Heart left ventricle (tissue), 16 donors: ENCODE data around the gene VAT1. TPM values are rescaled to one million over a fixed set of nuclear protein-coding genes. Genes with fewer than 3 reads are reported as not detected.

Experiments used
- ATAC-seq, 4 donors: fragments of 200-7000 bp; cut with Tn5 transposase; one replicate each; pipeline ENCODE4 v1.9.1; 2020 to 2022; ENCODE audit warnings: moderate library complexity in 4 of 4, mild to moderate bottlenecking in 3 of 4, moderate number of reproducible peaks in 1 of 4
- DNase-seq, 5 donors: peaks; one replicate each; pipeline ENCODE4 v3.0.0-alpha.2; 2020
- H3K27ac ChIP-seq, 12 donors: fragments of 200-600 bp; sonication (generic) in 4 of 12; one replicate each; pipeline versions ENCODE4 v1.5.0 to v1.8.0; 2016 to 2022; ENCODE audit warnings: mild to moderate bottlenecking in 2 of 12
- H3K27me3 ChIP-seq, 9 donors: fragments of 200-600 bp; sonication (generic) in 2 of 9; one replicate each; pipeline versions ENCODE4 v1.5.1 to v1.8.0; 2016 to 2022; ENCODE audit warnings: mild to moderate bottlenecking in 3 of 9
- H3K36me3 ChIP-seq, 9 donors: fragments of 200-600 bp; sonication (generic) in 2 of 9; one replicate each; pipeline versions ENCODE4 v1.5.0 to v1.8.0; 2018 to 2022; ENCODE audit warnings: mild to moderate bottlenecking in 2 of 9
- H3K4me1 ChIP-seq, 12 donors: fragments of 200-600 bp; sonication (generic) in 4 of 12; one replicate each; pipeline versions ENCODE4 v1.5.0 to v1.8.0; 2016 to 2022; ENCODE audit warnings: mild to moderate bottlenecking in 3 of 12
- H3K4me3 ChIP-seq, 12 donors: fragments of 200-600 bp; sonication (generic) in 4 of 12; one replicate each; pipeline versions ENCODE4 v1.5.0 to v1.8.0; 2017 to 2022; ENCODE audit warnings: mild to moderate bottlenecking in 9 of 12, moderate library complexity in 4 of 12
- H3K9me3 ChIP-seq, 12 donors: fragments of 200-600 bp; sonication (generic) in 4 of 12; one replicate each; pipeline versions ENCODE4 v1.5.0 to v1.8.0; 2016 to 2022; ENCODE audit warnings: mild to moderate bottlenecking in 1 of 12
- POLR2A ChIP-seq, 2 donors: fragments of 450-650 bp; IDR thresholded peaks; one replicate each; pipeline ENCODE4 v1.6.1; 2017; ENCODE audit warnings: antibody characterized with exemption in 2 of 2, mild to moderate bottlenecking in 2 of 2, moderate library complexity in 2 of 2
- WGBS, 4 donors: extraction: QIAGEN DNeasy Blood & Tissue Kit in 2 of 4; methylation state at CpG; one replicate each; pipeline versions ENCODE4 v1.1.5 to v1.1.7; 2013 to 2018; 5-methylcytosine and 5-hydroxymethylcytosine counted together
- intact Hi-C, 10 donors: fragments of 100-400 bp; cut with DNase I; formaldehyde crosslinking; loops; one replicate each; pipeline versions ENCODE4 v1.11.1 to v1.14.2; 2022
- polyA plus RNA-seq, 2 donors: library from polyadenylated mRNA; stranded (reverse); fragments of 200-250 nt; gene quantifications; one replicate each; pipeline ENCODE4 v1.2.3, GENCODE V29; 2013
- total RNA-seq, 9 donors: library from RNA; depleted of rRNA in 2 of 9; stranded (reverse); fragments of >200 nt in 2 of 9; fragmentation: NEBNext Ultra II Directional in 3 of 9; extraction: Animal tissue kit (Norgen Biotek cat#: 25700) in 3 of 9; gene quantifications; one replicate each; pipeline versions ENCODE4 v1.1.0 to v1.2.4, GENCODE V29; 2016 to 2023
- TF ChIP-seq, protein P1 (sequence below), 12 donors: fragments of 200-600 bp; sonication (generic) in 4 of 12; IDR thresholded peaks; one replicate each; pipeline versions ENCODE4 v1.5.0 to v1.8.0; 2018 to 2022; ENCODE audit warnings: antibody characterized with exemption in 12 of 12, mild to moderate bottlenecking in 5 of 12
- donor health status: ischemic (EF 13 %, LVEDD 7.1; RV severe dilation, severe dysfunction).
- donor health status: healthy with polysubstance abuse.
- donor health status: DM: no; HTN: yes; CAD: no.
- donor health status: DM: no; HTN: no; CAD: no.
- donor health status: ischemic (EF 25% LVEDD 6.9; RV normal size, moderate dysfunction).
- donor health status: ischemic (EF 25% LVEDD 5.7; RV mildly dilated, moderate dysfunction).
- donor health status: healthy.
- donor health status: DM: yes; HTN: yes; CAD: no.
- donor health status: ischemic (EF 35%, LVEDD 5.7; RV mildly dilated, moderate dysfunction).
- donor health status: nonischemic (EF 11% LVEDD 7.7; RV severe dilation, severe dysfunction).
- donor health status: DM: yes; HTN: yes; CAD: no.
- donor health status: PGD.
- donor health status: ischemic (EF 29% LVEDD 5.4; RV normal size, mild dysfunction).
- donor health status: nonischemic (EF 23%, LVEDD 6.1; RV moderate dilation, normal function).

The VAT1 gene
- total and polyA plus RNA-seq, 11 donors: 64.5 to 138 (median 92.0) TPM

- peaks cover 0 to 4% (median 0%) of the 10 kb centered on the region in 12 donors for H3K4me1 ChIP-seq
- H3K36me3 ChIP-seq: peaks cover 4 to 84% (median 73%) of the 10 kb centered on the region in 9 donors
- intact Hi-C loops: loop anchor here in 1 of 10 donors (10.0 kb wide), 2 partner anchors 57 to 407 kb away; no protein-coding TSS in a partner anchor
- H3K9me3 ChIP-seq: no peaks in the 10 kb centered on the region
- no peak overlapping the region for H3K4me3 ChIP-seq
- H3K27me3 ChIP-seq: no peaks in the 10 kb centered on the region
- TF ChIP-seq POLR2A (IDR thresholded peaks at IDR 0.05): no peak
- peak in 1 of 4 donors; percentile 19 for ATAC-seq
- 94 to 98% (median 96%) methylated on average over 6 of the region's 6 CpGs for WGBS, 4 donors
- no peak for DNase-seq
- H3K27ac ChIP-seq: no peak overlapping the region
Measured at GRCh38 chr17:42991471-42991870, 30.7 kb downstream of the VAT1 start.

GRCh38 chr17:42989726-42990652, 32.2 kb downstream of the VAT1 start:
- WGBS, 4 donors: 81 to 86% (median 82%) methylated on average over 6 of the region's 6 CpGs
- intact Hi-C loops: loop anchor here in 1 of 10 donors (10.0 kb wide), 2 partner anchors 55 to 405 kb away; no protein-coding TSS in a partner anchor
- H3K27me3 ChIP-seq: no peaks in the 10 kb centered on the region
- peaks cover 0 to 14% (median 0%) of the 10 kb centered on the region in 12 donors for H3K4me1 ChIP-seq
- H3K4me3 ChIP-seq: no peak overlapping the region
- no peak for DNase-seq
- H3K36me3 ChIP-seq: peaks cover 4 to 99% (median 80%) of the 10 kb centered on the region in 9 donors
- no peak for ATAC-seq
- H3K9me3 ChIP-seq: no peaks in the 10 kb centered on the region
- H3K27ac ChIP-seq: no peak overlapping the region
- TF ChIP-seq, protein P1, sequence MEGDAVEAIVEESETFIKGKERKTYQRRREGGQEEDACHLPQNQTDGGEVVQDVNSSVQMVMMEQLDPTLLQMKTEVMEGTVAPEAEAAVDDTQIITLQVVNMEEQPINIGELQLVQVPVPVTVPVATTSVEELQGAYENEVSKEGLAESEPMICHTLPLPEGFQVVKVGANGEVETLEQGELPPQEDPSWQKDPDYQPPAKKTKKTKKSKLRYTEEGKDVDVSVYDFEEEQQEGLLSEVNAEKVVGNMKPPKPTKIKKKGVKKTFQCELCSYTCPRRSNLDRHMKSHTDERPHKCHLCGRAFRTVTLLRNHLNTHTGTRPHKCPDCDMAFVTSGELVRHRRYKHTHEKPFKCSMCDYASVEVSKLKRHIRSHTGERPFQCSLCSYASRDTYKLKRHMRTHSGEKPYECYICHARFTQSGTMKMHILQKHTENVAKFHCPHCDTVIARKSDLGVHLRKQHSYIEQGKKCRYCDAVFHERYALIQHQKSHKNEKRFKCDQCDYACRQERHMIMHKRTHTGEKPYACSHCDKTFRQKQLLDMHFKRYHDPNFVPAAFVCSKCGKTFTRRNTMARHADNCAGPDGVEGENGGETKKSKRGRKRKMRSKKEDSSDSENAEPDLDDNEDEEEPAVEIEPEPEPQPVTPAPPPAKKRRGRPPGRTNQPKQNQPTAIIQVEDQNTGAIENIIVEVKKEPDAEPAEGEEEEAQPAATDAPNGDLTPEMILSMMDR (IDR thresholded peaks at IDR 0.05): no peak
- no peak for TF ChIP-seq POLR2A (IDR thresholded peaks at IDR 0.05)

GRCh38 chr17:42989141-42989540, 33.0 kb downstream of the VAT1 start:
- DNase-seq (no peak), ATAC-seq (no peak)
- no peaks in the 10 kb centered on the region for H3K9me3 ChIP-seq
- intact Hi-C loops: no loop called here
- no peak for TF ChIP-seq POLR2A (IDR thresholded peaks at IDR 0.05)
- TF ChIP-seq, protein P1 (IDR thresholded peaks at IDR 0.05): no peak
- H3K4me3 ChIP-seq: no peak overlapping the region
- WGBS, 4 donors: 93 to 96% (median 95%) methylated on average over 5 of the region's 5 CpGs
- no peak overlapping the region for H3K27ac ChIP-seq
- peaks cover 0 to 22% (median 0%) of the 10 kb centered on the region in 12 donors for H3K4me1 ChIP-seq
- H3K27me3 ChIP-seq: no peaks in the 10 kb centered on the region
- H3K36me3 ChIP-seq: peaks cover 4 to 99% (median 72%) of the 10 kb centered on the region in 9 donors

DNA sequence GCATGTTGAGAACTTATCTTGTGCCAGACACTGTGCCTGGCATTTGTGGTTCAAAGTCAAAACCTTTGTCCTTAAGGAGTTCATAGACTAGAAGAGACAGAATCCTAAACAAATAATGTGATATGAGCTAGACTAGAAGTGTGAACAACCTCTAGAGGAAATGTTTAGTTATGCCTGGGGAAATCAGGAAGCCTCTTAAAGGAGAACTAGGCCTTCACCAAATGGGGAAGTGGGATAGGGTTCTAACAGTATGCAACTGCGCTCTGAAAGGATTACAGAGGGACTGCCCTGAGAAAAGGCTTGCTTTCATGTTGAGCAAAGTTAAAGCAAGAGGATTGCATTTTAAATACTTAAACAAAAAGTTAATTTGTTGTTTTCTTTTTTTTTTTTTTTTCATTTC, 37.0 kb downstream of the VAT1 start:
- no peaks in the 10 kb centered on the region for H3K27me3 ChIP-seq
- intact Hi-C loops: no loop called here
- DNase-seq: no peak
- 0 to 71% (median 66%) methylated on average over 1 of the region's 1 CpG for WGBS, 4 donors
- TF ChIP-seq, protein P1 (IDR thresholded peaks at IDR 0.05): no peak
- no peak for TF ChIP-seq POLR2A (IDR thresholded peaks at IDR 0.05)
- ATAC-seq: peak in 1 of 4 donors; percentile 29
- H3K36me3 ChIP-seq: peaks cover 4 to 67% (median 44%) of the 10 kb centered on the region in 9 donors
- peaks cover 0 to 42% (median 13%) of the 10 kb centered on the region in 12 donors for H3K4me1 ChIP-seq
- H3K4me3 ChIP-seq: peak overlapping the region in 1 of 12 donors; percentile 35
- peak overlapping the region in 2 of 12 donors; percentile 22 to 86 for H3K27ac ChIP-seq
- H3K9me3 ChIP-seq: no peaks in the 10 kb centered on the region
